ENCODE measurements around the gene ITIH3.

DNA sequence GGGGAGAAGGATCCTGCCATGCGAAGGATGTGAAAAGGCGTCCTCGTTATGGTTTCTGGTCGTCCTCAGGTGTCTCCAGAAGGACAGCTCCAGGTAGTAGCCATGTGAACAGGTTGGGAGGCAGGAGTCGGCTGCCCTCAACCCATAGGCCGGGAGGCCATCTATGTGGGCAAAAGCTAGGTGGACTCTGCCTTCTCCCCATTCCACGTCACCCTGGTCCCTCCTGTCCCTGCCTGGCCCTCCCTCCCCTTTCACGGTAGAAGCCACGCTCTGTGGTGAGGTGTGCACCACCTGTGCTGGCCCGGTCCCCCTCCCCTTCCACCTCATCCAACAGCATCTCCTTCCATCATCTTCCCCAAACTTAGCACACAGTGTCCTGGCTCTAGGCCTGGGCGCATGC, 16.3 kb downstream of the ITIH3 start:
- TF ChIP-seq, protein P1, sequence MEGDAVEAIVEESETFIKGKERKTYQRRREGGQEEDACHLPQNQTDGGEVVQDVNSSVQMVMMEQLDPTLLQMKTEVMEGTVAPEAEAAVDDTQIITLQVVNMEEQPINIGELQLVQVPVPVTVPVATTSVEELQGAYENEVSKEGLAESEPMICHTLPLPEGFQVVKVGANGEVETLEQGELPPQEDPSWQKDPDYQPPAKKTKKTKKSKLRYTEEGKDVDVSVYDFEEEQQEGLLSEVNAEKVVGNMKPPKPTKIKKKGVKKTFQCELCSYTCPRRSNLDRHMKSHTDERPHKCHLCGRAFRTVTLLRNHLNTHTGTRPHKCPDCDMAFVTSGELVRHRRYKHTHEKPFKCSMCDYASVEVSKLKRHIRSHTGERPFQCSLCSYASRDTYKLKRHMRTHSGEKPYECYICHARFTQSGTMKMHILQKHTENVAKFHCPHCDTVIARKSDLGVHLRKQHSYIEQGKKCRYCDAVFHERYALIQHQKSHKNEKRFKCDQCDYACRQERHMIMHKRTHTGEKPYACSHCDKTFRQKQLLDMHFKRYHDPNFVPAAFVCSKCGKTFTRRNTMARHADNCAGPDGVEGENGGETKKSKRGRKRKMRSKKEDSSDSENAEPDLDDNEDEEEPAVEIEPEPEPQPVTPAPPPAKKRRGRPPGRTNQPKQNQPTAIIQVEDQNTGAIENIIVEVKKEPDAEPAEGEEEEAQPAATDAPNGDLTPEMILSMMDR (IDR thresholded peaks at IDR 0.05) = no peak
- TF ChIP-seq EP300 (IDR thresholded peaks at IDR 0.05) = no peak

Measured in esophagus muscularis mucosa (tissue), 3 donors.